Fibroblast of lung (primary cell): ENCODE measurements around the gene KIAA0930. TPM values are rescaled to one million over a fixed set of nuclear protein-coding genes. Genes with fewer than 3 reads are reported as not detected.
A peak's percentile ranks its signal among the peaks of the same experiment; 100 is the strongest.

Experiments used
- DNase-seq, 2 donors: peaks; one replicate each; pipeline versions ENCODE4 v3.0.0 to v3.0.0-alpha.2; 2010; ENCODE audit warnings: low read depth in 2 of 2
- H2AFZ ChIP-seq: 2 replicates; pipeline ENCODE4 v1.5.1; 2012; ENCODE audit warnings: low read length, control low read depth, inconsistent platforms
- H3K27ac ChIP-seq: 2 replicates; pipeline ENCODE4 v1.5.1; 2011; ENCODE audit warnings: low read length, control low read depth; ENCODE audit not compliant: insufficient read depth
- H3K27me3 ChIP-seq: 2 replicates; pipeline ENCODE4 v1.5.1; 2011; ENCODE audit warnings: mild to moderate bottlenecking, low read length; ENCODE audit not compliant: control insufficient read depth, insufficient read depth
- H3K36me3 ChIP-seq: 2 replicates; pipeline ENCODE4 v1.5.1; 2011; ENCODE audit warnings: low read length; ENCODE audit not compliant: control insufficient read depth, insufficient read depth
- H3K4me1 ChIP-seq: 2 replicates; pipeline ENCODE4 v1.5.1; 2011; ENCODE audit warnings: low read length; ENCODE audit not compliant: control insufficient read depth, insufficient read depth; ENCODE audit errors: extremely low read depth
- H3K4me2 ChIP-seq: 2 replicates; pipeline ENCODE4 v1.5.1; 2011; ENCODE audit warnings: low read length, control low read depth; ENCODE audit not compliant: insufficient read depth; ENCODE audit errors: extremely low read depth
- H3K4me3 ChIP-seq, 4 experiments: fragments of 200-600 bp in 1 of 4; sonication (generic) in 1 of 4; replicated peaks in 1 of 4; 2 replicates each; pipeline ENCODE4 v1.5.1; 2011 to 2016; ENCODE audit warnings: low read length in 4 of 4, low read depth in 3 of 4, mild to moderate bottlenecking in 3 of 4, control low read depth in 2 of 4, inconsistent platforms in 1 of 4, mixed read lengths in 1 of 4; ENCODE audit not compliant: insufficient read depth in 1 of 4; ENCODE audit errors: control extremely low read depth in 1 of 4
- H3K79me2 ChIP-seq: 2 replicates; pipeline ENCODE4 v1.5.1; 2012; ENCODE audit warnings: mild to moderate bottlenecking, low read length, inconsistent platforms; ENCODE audit not compliant: control insufficient read depth, insufficient read depth
- H3K9ac ChIP-seq: 2 replicates; pipeline ENCODE4 v1.5.1; 2011; ENCODE audit warnings: mild to moderate bottlenecking, low read length, control low read depth; ENCODE audit not compliant: insufficient read depth
- H3K9me3 ChIP-seq: 2 replicates; pipeline ENCODE4 v1.5.1; 2012; ENCODE audit warnings: low read depth, low read length; ENCODE audit not compliant: control insufficient read depth, insufficient read depth
- H4K20me1 ChIP-seq: 2 replicates; pipeline ENCODE4 v1.5.1; 2011; ENCODE audit warnings: low read length; ENCODE audit not compliant: control insufficient read depth, insufficient read depth; ENCODE audit errors: extremely low read depth
- EZH2 ChIP-seq: IDR thresholded peaks from 2 replicates; pipeline ENCODE4 v1.5.1; 2012; ENCODE audit warnings: low read length, control low read depth, mild to moderate bottlenecking; ENCODE audit errors: missing control alignments
- polyA plus RNA-seq, 2 donors: library from polyadenylated mRNA; depleted of rRNA in 1 of 2; stranded (reverse) in 1 of 2; unstranded in 1 of 2; fragments of >200 nt; gene quantifications; 2 replicates each; pipeline ENCODE4 v1.2.1, GENCODE V29; 2011 to 2012; ENCODE audit warnings: missing spikeins in 1 of 2
- total RNA-seq: library from RNA; depleted of rRNA; stranded (reverse); fragments of >200 nt; gene quantifications from 2 replicates; pipeline ENCODE4 v1.2.1, GENCODE V29; 2014
- TF ChIP-seq, protein P1 (sequence below), 2 donors: IDR thresholded peaks in 1 of 2; conservative IDR thresholded peaks in 1 of 2; 1 replicate in 1 of 2; 2 replicates in 1 of 2; pipeline ENCODE4 v1.5.1; 2011 to 2012; ENCODE audit warnings: low read length in 2 of 2, control low read depth in 1 of 2, inconsistent platforms in 1 of 2, low read depth in 1 of 2, mild to moderate bottlenecking in 1 of 2

Gene KIAA0930
- total and polyA plus RNA-seq, 2 donors (not counting 1 experiment from before 2014, with no cell fraction given) = 28.2 to 30.9 TPM

DNA sequence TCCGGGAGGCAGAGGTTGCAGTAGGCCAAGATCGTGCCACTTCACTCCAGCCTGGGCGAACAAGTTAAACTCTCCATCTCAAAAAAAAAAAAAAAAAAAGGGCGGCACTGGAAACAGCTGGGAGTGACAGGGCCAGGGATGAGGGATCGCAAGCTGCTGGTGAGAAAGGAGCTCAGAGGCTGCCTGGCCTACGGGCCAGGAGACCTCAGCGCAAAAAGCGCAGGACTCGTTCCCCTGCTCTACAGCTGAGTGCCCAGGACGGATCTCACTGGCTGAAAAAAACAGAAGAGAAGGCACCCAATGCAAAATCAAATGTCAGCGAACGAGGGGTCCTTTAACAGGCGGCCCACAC lies 77.6 kb downstream of the KIAA0930 start:
- TF ChIP-seq, protein P1, sequence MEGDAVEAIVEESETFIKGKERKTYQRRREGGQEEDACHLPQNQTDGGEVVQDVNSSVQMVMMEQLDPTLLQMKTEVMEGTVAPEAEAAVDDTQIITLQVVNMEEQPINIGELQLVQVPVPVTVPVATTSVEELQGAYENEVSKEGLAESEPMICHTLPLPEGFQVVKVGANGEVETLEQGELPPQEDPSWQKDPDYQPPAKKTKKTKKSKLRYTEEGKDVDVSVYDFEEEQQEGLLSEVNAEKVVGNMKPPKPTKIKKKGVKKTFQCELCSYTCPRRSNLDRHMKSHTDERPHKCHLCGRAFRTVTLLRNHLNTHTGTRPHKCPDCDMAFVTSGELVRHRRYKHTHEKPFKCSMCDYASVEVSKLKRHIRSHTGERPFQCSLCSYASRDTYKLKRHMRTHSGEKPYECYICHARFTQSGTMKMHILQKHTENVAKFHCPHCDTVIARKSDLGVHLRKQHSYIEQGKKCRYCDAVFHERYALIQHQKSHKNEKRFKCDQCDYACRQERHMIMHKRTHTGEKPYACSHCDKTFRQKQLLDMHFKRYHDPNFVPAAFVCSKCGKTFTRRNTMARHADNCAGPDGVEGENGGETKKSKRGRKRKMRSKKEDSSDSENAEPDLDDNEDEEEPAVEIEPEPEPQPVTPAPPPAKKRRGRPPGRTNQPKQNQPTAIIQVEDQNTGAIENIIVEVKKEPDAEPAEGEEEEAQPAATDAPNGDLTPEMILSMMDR (conservative IDR thresholded peaks at IDR 0.05 in 1 of 2, IDR thresholded peaks at IDR 0.05 in 1 of 2; ENCODE audit: low read depth in 1 of 2, low read length in 2 of 2) = no peak
- Histone ChIP-seq H3K36me3 (peaks cover 2% of the 10 kb centered on the region), H3K4me1 (peaks cover 5% of the 10 kb centered on the region), H4K20me1 (no peaks in the 10 kb centered on the region), H3K4me2 (peak overlapping the region; percentile 84), H3K79me2 (peaks cover 48% of the 10 kb centered on the region), H3K4me3 (peak overlapping the region; percentile 75 to 86 (median 84)), H3K27me3 (no peaks in the 10 kb centered on the region), H2AFZ (peak overlapping the region; percentile 50), H3K9me3 (no peaks in the 10 kb centered on the region), H3K9ac (peak overlapping the region; percentile 92), H3K27ac (peak overlapping the region; percentile 97)
- peak; percentile 49 to 53 for DNase-seq

DNA sequence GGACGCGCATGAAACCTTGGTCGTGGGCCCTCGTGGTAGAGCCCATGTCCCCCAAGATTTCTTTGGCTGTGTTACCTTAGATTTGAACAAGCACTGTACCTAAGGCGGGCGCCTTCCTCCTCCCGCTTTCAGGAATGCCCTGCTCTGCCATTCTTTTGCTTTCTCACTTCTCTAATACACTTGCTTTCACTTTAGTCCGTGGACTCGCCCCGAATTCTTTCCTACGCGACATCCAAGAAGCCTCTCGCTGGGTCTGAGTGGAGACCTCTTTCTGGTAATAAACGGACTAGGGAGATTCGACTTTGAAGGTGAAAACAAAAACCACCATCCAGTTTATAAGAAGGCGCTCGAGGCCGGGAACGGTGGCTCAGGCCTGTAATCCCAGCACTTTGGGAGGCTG lies 78.2 kb downstream of the KIAA0930 start:
- Histone ChIP-seq H3K27me3 (no peaks in the 10 kb centered on the region), H3K9me3 (no peaks in the 10 kb centered on the region), H3K79me2 (peaks cover 47% of the 10 kb centered on the region), H3K4me2 (peak overlapping the region; percentile 84), H3K9ac (no peak overlapping the region), H4K20me1 (no peaks in the 10 kb centered on the region), H3K27ac (peak overlapping the region; percentile 97), H3K36me3 (peaks cover 3% of the 10 kb centered on the region), H2AFZ (no peak overlapping the region), H3K4me1 (peaks cover 5% of the 10 kb centered on the region), H3K4me3 (peak overlapping the region; percentile 75 to 86 (median 84))
- TF ChIP-seq EZH2 = no peak
- TF ChIP-seq, protein P1 (conservative IDR thresholded peaks at IDR 0.05 in 1 of 2, IDR thresholded peaks at IDR 0.05 in 1 of 2; ENCODE audit: low read depth in 1 of 2, low read length in 2 of 2) = no peak
- DNase-seq = peak; percentile 9 to 32

DNA sequence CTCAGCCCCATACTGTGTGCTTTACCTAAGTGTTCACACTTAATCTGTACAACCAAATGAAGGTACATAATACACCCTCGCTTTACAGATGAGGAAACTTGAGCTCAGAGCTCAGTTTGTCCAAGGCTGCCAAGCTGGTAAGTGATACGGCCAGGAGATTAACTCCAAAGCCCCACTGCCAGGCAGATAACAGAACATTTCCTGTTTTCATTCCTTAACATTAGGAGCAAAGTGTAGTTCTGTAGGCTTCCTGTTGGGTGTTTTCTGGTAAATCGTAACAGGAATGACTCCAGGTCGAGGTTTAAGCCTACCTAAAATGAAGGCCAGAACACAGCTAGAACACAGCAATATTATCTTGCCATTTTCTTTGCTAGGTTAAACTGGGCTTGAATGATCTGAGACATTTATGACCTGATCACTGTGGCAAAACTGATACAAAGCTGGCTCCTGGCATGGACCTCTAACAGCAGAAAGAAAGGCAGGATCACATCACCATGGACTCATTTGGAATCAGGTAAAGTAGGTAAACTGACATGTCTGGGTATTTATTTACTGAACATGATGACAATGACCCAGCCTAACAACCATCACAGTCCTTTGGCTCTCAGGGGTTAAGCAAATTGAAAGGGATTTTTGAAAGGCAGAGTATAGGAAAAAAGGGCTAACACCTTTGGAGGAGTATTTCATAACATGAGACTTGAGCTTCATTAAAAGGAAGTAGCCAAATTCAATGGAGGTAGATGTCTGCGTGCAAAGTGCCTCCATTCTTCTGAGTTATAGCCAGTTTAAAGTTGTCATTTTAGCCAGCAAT lies 80.8 kb downstream of the KIAA0930 start:
- Histone ChIP-seq H3K27ac (peak overlapping the region; percentile 81), H3K79me2 (peaks cover 24% of the 10 kb centered on the region), H3K36me3 (peaks cover 3% of the 10 kb centered on the region)

More for the DNA sequence above, 80.8 kb downstream of the KIAA0930 start:
- Histone ChIP-seq H3K4me2 (no peak overlapping the region), H2AFZ (no peak overlapping the region), H3K4me1 (peaks cover 5% of the 10 kb centered on the region), H4K20me1 (no peaks in the 10 kb centered on the region), H3K9me3 (no peaks in the 10 kb centered on the region), H3K9ac (no peak overlapping the region), H3K4me3 (no peak overlapping the region), H3K27me3 (no peaks in the 10 kb centered on the region)
- no peak for TF ChIP-seq EZH2
- TF ChIP-seq, protein P1 (conservative IDR thresholded peaks at IDR 0.05 in 1 of 2, IDR thresholded peaks at IDR 0.05 in 1 of 2; ENCODE audit: low read depth in 1 of 2, low read length in 2 of 2) = no peak
- DNase-seq = peak in 1 of 2 donors; percentile 35
